AG04450 (cell line): ENCODE measurements around the gene LRRC73. TPM values are rescaled to one million over a fixed set of nuclear protein-coding genes. Genes with fewer than 3 reads are reported as not detected.

ENCODE experiments used
- CTCF ChIA-PET: fragments of 300-600, 350-600 bp; formaldehyde crosslinking; extraction: SDS; loops from one replicate; lab custom pipeline; 2022; ENCODE audit warnings: antibody characterized with exemption, inconsistent platforms; lab: Charles Lee
- POLR2A ChIA-PET: fragments of 350-600 bp; formaldehyde crosslinking; extraction: SDS; loops from one replicate; lab custom pipeline; 2021; ENCODE audit warnings: antibody characterized with exemption, inconsistent platforms; lab: Yijun Ruan, JAX
- DNase-seq: peaks from one replicate; pipeline ENCODE4 v3.0.0-alpha.2; 2011; ENCODE audit warnings: low read depth, low spot score
- H3K27ac ChIP-seq: one replicate; pipeline ENCODE4 v1.5.1; 2012; ENCODE audit warnings: low read depth, low read length, control low read depth
- H3K27me3 ChIP-seq: one replicate; pipeline ENCODE4 v1.6.0; 2012; ENCODE audit warnings: low read length; ENCODE audit not compliant: control insufficient read depth, insufficient read depth
- H3K4me3 ChIP-seq: 2 replicates; pipeline ENCODE4 v1.5.1; 2011; ENCODE audit warnings: mild to moderate bottlenecking, low read depth, low read length, control low read depth
- H3K9me3 ChIP-seq: 2 replicates; pipeline ENCODE4 v1.5.1; 2012; ENCODE audit warnings: low read length; ENCODE audit not compliant: control insufficient read depth, insufficient read depth
- polyA plus RNA-seq: library from polyadenylated mRNA; depleted of rRNA; stranded (reverse); fragments of >200 nt; gene quantifications from 2 replicates; pipeline ENCODE4 v1.2.3, GENCODE V29; 2011
- TF ChIP-seq, protein P1 (sequence below): IDR thresholded peaks from 2 replicates; pipeline ENCODE4 v1.5.1; 2011; ENCODE audit warnings: low read depth, low read length, control low read depth, inconsistent platforms

The LRRC73 gene
- polyA plus RNA-seq, 1 experiment: 0.16 TPM

DNA sequence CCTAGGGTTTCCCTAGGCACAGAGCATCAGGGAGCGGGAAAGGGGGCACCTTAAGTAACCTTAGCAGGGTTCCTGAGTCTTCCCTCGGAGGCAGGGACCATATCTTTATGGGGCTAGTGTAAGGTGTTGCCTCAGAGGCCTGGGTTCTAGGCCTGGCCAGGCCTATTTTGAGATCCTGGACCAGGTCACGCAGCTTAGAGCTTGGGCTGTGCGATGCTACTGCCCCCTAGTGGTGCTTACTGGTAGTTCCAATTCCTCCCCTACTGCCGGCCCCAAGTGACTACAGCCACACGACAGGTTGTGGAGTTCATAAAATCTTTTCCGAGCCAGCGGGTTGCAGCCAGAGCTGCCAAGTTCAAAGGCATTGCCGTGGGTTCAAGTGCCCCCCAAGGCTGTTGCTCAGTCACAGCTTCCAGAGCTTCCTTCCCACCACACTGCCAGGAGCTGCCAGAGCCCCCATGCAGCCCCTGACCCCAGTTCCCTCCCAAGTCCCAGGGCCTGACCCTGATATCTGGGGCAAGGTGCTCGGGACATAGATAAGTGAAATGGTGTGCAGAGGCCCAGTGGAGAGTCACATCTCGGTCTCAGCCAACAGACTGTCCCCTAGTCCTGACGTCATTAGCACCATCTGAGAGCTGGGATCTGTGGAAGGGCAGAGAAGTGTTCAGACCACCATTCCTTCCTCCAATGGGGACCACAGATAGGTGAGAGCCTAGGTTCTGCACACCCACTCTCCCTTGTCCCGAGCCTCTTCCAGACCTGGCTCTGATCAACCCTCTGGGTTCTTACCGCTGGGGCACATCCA lies 3.3 kb downstream of the LRRC73 start:
- CTCF ChIA-PET: interaction anchor here (0.8 to 5.9 kb wide), 17 partner anchors 11 to 278 kb away, joined by 3 to 54 read pairs (median 7); partner anchors contain the start of genes DLK2 and DNPH1

DNA sequence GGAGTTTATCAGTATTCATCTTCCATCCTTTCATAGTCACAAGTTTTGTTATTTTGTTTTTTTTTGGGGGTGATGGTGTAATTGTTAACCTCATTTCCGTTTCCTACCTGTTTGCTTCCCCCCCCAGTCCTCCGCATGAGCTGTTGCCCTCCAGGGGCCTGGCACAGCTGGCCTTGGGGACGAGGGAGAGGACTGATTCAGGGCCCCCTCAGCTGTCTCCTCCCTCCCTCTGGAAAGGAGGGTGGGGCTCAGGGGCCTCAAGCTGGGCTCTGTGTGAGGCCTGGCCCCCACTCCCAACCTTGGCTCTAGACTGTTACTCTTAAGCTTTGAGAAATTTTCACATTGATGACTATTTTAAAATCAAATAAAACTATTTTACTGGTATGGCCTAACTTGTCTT lies 4.0 kb downstream of the LRRC73 start:
- no peak overlapping the region for H3K27ac ChIP-seq
- TF ChIP-seq, protein P1, sequence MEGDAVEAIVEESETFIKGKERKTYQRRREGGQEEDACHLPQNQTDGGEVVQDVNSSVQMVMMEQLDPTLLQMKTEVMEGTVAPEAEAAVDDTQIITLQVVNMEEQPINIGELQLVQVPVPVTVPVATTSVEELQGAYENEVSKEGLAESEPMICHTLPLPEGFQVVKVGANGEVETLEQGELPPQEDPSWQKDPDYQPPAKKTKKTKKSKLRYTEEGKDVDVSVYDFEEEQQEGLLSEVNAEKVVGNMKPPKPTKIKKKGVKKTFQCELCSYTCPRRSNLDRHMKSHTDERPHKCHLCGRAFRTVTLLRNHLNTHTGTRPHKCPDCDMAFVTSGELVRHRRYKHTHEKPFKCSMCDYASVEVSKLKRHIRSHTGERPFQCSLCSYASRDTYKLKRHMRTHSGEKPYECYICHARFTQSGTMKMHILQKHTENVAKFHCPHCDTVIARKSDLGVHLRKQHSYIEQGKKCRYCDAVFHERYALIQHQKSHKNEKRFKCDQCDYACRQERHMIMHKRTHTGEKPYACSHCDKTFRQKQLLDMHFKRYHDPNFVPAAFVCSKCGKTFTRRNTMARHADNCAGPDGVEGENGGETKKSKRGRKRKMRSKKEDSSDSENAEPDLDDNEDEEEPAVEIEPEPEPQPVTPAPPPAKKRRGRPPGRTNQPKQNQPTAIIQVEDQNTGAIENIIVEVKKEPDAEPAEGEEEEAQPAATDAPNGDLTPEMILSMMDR: no peak
- POLR2A ChIA-PET: interaction anchor here (1.0 kb wide), 1 partner anchor 40 kb away, joined by 3 read pairs; no protein-coding TSS in a partner anchor
- H3K4me3 ChIP-seq: no peak overlapping the region
- no peak for DNase-seq
- H3K9me3 ChIP-seq: no peaks in the 10 kb centered on the region; the same call in 1 of the 2 replicates
- no peaks in the 10 kb centered on the region for H3K27me3 ChIP-seq
- CTCF ChIA-PET: interaction anchor here (0.6 to 5.9 kb wide), 19 partner anchors 10 to 1358 kb away, joined by 3 to 54 read pairs (median 7); partner anchors contain the start of genes DLK2 and DNPH1

More for the DNA sequence above, 3.3 kb downstream of the LRRC73 start:
- DNase-seq: peak; percentile 53
- Histone ChIP-seq H3K9me3 (no peaks in the 10 kb centered on the region; the same call in 1 of the 2 replicates), H3K27ac (no peak overlapping the region), H3K27me3 (no peaks in the 10 kb centered on the region), H3K4me3 (no peak overlapping the region)
- TF ChIP-seq, protein P1: peak; percentile 97
- POLR2A ChIA-PET: interaction anchor here (1.0 kb wide), 1 partner anchor 41 kb away, joined by 3 read pairs; no protein-coding TSS in a partner anchor

DNA sequence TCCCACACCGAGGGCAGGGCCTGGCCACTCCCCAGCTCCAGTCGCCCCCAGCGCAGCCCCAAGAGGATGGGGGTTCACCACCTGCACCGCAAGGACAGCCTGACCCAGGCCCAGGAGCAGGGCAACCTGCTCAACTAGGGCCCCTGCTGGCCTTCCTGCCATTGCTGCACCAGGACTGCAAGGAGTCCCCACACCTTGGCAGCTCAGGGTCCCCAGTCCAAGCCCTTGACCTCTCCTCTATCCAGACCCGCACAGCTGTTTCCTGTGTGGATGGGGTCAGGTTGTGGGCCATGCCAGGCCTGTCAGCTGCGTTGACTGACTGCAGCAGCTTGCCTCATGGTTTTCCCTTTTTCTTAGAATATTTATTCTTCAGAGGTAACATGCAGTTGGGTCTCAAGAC lies 4.4 kb downstream of the LRRC73 start:
- Histone ChIP-seq H3K9me3 (no peaks in the 10 kb centered on the region; the same call in 1 of the 2 replicates), H3K27ac (no peak overlapping the region), H3K27me3 (no peaks in the 10 kb centered on the region), H3K4me3 (no peak overlapping the region)
- TF ChIP-seq, protein P1: no peak
- ChIA-PET POLR2A (interaction anchor here (0.6 kb wide), 1 partner anchor 28 kb away, joined by 3 read pairs; the partner anchor contains the start of gene TJAP1), CTCF (interaction anchor here (0.6 to 5.9 kb wide), 14 partner anchors 10 to 1358 kb away, joined by 3 to 54 read pairs (median 9); partner anchors contain the start of genes DLK2 and DNPH1)
- DNase-seq: no peak

DNA sequence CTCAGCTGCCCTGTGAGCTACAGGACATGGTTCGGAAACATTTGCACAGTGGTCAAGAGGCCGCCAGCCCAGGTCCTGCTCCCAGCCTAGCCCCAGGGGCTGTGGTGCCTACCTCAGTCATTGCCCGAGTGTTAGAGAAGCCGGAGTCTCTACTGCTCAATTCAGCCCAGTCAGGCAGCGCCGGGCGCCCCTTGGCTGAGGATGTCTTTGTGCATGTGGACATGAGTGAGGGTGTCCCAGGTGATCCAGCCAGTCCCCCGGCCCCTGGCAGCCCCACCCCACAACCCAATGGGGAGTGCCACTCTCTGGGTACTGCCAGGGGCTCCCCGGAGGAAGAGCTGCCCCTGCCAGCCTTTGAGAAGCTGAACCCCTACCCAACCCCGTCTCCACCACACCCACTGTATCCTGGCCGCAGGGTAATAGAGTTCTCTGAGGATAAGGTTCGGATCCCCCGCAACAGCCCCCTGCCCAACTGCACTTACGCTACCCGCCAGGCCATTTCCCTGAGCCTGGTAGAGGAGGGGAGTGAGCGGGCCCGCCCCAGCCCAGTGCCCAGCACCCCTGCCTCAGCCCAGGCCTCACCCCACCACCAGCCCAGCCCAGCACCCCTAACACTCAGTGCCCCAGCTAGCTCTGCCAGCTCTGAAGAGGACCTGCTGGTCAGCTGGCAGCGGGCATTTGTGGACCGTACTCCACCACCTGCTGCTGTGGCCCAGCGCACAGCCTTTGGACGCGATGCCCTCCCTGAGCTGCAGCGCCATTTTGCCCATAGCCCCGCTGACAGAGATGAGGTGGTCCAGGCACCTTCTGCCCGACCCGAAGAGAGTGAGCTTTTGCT lies 5.2 kb downstream of the LRRC73 start:
- DNase-seq: no peak
- Histone ChIP-seq H3K27me3 (no peaks in the 10 kb centered on the region), H3K9me3 (no peaks in the 10 kb centered on the region; the same call in 1 of the 2 replicates), H3K27ac (no peak overlapping the region), H3K4me3 (no peak overlapping the region)
- TF ChIP-seq, protein P1: no peak
- CTCF ChIA-PET: interaction anchor here (0.7 to 5.9 kb wide), 4 partner anchors 9 to 60 kb away, joined by 3 to 54 read pairs (median 36); partner anchors contain the start of gene DLK2
- POLR2A ChIA-PET: interaction anchor here (0.6 kb wide), 1 partner anchor 27 kb away, joined by 3 read pairs; the partner anchor contains the start of gene TJAP1
